BLaER1 (cell line): ENCODE measurements around the gene FIGN.

Experiments
- H3K27ac ChIP-seq: shearing (Covaris generic); formaldehyde crosslinking; 2 replicates; pipeline ENCODE4 v1.8.1; 2022
- H3K27me3 ChIP-seq: shearing (Covaris generic); formaldehyde crosslinking; 2 replicates; pipeline ENCODE4 v1.8.1; 2022
- H3K36me3 ChIP-seq: shearing (Covaris generic); formaldehyde crosslinking; 2 replicates; pipeline ENCODE4 v1.8.1; 2022
- H3K4me1 ChIP-seq: shearing (Covaris generic); formaldehyde crosslinking; 2 replicates; pipeline ENCODE4 v1.8.1; 2022
- H3K4me2 ChIP-seq: shearing (Covaris generic); formaldehyde crosslinking; 2 replicates; pipeline ENCODE4 v1.8.1; 2022
- H3K4me3 ChIP-seq: shearing (Covaris generic); formaldehyde crosslinking; 2 replicates; pipeline ENCODE4 v1.8.1; 2022
- H3K9ac ChIP-seq: shearing (Covaris generic); formaldehyde crosslinking; 2 replicates; pipeline ENCODE4 v1.8.1; 2022
- H3K9me3 ChIP-seq: shearing (Covaris generic); formaldehyde crosslinking; 2 replicates; pipeline ENCODE4 v1.8.1; 2022
- H4K20me1 ChIP-seq: shearing (Covaris generic); formaldehyde crosslinking; 2 replicates; pipeline ENCODE4 v1.8.1; 2022
- Cebpa-rat ChIP-seq: shearing (Covaris generic); IDR thresholded peaks from 2 replicates; pipeline ENCODE4 v1.8.1; 2022

The FIGN gene

GRCh38 chr2:163741435-163741834 lies 5.6 kb upstream of the FIGN start:
- H3K4me3 ChIP-seq, result no peak overlapping the region
- no peaks in the 10 kb centered on the region for H4K20me1 ChIP-seq
- H3K9ac ChIP-seq, result no peak overlapping the region
- H3K27me3 ChIP-seq, result no peaks in the 10 kb centered on the region
- H3K4me2 ChIP-seq, result no peak overlapping the region
- H3K27ac ChIP-seq, result no peak overlapping the region
- H3K4me1 ChIP-seq, result 0 out of 2 replicates have a peak, but pooled peaks cover 2% of the 10 kb centered on the region
- H3K9me3 ChIP-seq, result peaks cover 7% of the 10 kb centered on the region
- TF ChIP-seq Cebpa-rat, result no peak
- H3K36me3 ChIP-seq, result no peaks in the 10 kb centered on the region

DNA sequence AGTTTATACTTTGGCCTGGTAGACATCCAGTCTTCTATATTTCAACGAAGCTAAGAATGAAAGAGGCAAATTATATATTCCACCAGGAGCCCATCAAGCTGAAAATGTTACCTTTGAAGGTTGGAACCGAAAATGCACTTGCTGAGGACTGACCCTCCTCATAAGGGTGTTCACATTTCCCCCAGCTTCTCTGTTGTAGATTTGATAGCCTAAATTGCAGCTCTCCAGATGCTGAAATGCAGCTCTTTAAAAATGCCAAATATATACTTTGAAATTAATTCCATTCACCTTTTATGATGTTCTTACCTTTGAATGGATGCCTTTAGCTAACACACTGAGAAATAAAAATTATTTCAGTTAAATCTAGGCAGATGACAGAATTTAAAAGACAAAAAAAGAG lies 1.8 kb upstream of the FIGN start:
- no peak for TF ChIP-seq Cebpa-rat
- H4K20me1 ChIP-seq, result no peaks in the 10 kb centered on the region
- H3K4me1 ChIP-seq, result no peaks in the 10 kb centered on the region
- H3K27me3 ChIP-seq, result no peaks in the 10 kb centered on the region
- no peak overlapping the region for H3K4me3 ChIP-seq
- no peak overlapping the region for H3K9ac ChIP-seq
- no peak overlapping the region for H3K27ac ChIP-seq
- H3K36me3 ChIP-seq, result no peaks in the 10 kb centered on the region
- H3K9me3 ChIP-seq, result peaks cover 14% of the 10 kb centered on the region
- no peak overlapping the region for H3K4me2 ChIP-seq

DNA sequence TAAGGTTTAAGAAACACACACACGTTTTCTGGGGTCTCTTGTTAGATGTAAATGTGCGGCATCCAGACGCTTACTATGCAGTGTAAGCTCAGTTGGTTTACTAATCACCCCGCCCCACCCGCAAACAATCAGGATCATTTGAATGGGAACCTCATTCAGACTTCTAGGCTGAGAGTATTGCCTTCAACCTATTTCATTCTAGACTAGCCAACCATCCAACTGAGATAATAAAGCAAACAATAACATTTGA lies 1.3 kb upstream of the FIGN start:
- TF ChIP-seq Cebpa-rat, result no peak
- Histone ChIP-seq H3K36me3 (no peaks in the 10 kb centered on the region), H3K4me1 (no peaks in the 10 kb centered on the region), H3K27ac (no peak overlapping the region), H4K20me1 (no peaks in the 10 kb centered on the region), H3K9me3 (peaks cover 14% of the 10 kb centered on the region), H3K4me3 (no peak overlapping the region), H3K9ac (no peak overlapping the region), H3K27me3 (no peaks in the 10 kb centered on the region), H3K4me2 (no peak overlapping the region)

- TF ChIP-seq Cebpa-rat, result no peak
- Histone ChIP-seq H3K27me3 (no peaks in the 10 kb centered on the region), H3K9ac (no peak overlapping the region), H4K20me1 (no peaks in the 10 kb centered on the region), H3K36me3 (no peaks in the 10 kb centered on the region), H3K9me3 (peaks cover 14% of the 10 kb centered on the region), H3K27ac (no peak overlapping the region), H3K4me1 (no peaks in the 10 kb centered on the region), H3K4me2 (no peak overlapping the region), H3K4me3 (no peak overlapping the region)
Measured at GRCh38 chr2:163736433-163737189, 803 bp upstream of the FIGN start.

GRCh38 chr2:163734881-163735684 lies 725 bp downstream of the FIGN start:
- H3K9me3 ChIP-seq, result peaks cover 14% of the 10 kb centered on the region
- H3K36me3 ChIP-seq, result no peaks in the 10 kb centered on the region
- no peak overlapping the region for H3K4me3 ChIP-seq
- no peaks in the 10 kb centered on the region for H4K20me1 ChIP-seq
- no peaks in the 10 kb centered on the region for H3K4me1 ChIP-seq
- no peak overlapping the region for H3K27ac ChIP-seq
- H3K9ac ChIP-seq, result no peak overlapping the region
- H3K27me3 ChIP-seq, result no peaks in the 10 kb centered on the region
- H3K4me2 ChIP-seq, result no peak overlapping the region
- no peak for TF ChIP-seq Cebpa-rat

- H3K9me3 ChIP-seq, result peaks cover 14% of the 10 kb centered on the region
- TF ChIP-seq Cebpa-rat, result no peak
- no peaks in the 10 kb centered on the region for H3K36me3 ChIP-seq
- no peak overlapping the region for H3K4me2 ChIP-seq
- no peak overlapping the region for H3K4me3 ChIP-seq
- no peak overlapping the region for H3K9ac ChIP-seq
- no peaks in the 10 kb centered on the region for H4K20me1 ChIP-seq
- no peaks in the 10 kb centered on the region for H3K27me3 ChIP-seq
- no peak overlapping the region for H3K27ac ChIP-seq
- no peaks in the 10 kb centered on the region for H3K4me1 ChIP-seq
Measured at GRCh38 chr2:163734401-163734800, 1.4 kb downstream of the FIGN start.

- H3K4me3 ChIP-seq, result no peak overlapping the region
- H3K9ac ChIP-seq, result no peak overlapping the region
Measured at GRCh38 chr2:163733956-163734355, 1.9 kb downstream of the FIGN start.

DNA sequence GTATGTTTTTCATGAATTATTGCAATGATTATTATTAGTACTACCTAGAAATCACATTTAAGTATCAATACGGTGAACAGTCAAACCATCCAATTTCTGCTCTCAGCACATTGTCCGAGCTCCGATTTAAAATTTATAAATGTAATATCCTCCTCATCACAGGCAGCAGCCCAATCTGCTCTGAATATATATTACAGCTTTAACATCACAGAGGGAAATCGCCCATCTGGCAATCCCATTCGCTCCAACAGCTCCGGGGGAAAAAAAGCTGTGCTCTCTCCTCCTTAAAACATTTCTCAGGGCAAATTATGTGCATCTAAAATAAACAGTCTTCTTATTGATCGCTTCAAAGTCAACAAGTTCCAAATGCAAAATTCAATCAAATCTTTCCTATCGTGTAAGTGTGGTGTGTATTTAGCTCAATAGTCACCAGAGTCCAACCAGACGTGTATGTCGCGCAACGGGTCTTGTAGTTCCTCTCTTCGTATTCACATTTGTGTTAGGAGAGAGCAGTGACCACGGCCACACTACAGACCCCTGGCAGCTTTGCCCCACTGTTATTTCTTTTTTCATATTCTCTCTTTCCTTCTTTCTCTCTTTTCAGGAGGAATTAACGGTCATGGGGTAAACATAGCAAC lies 2.4 kb downstream of the FIGN start:
- Histone ChIP-seq H3K4me3 (no peak overlapping the region), H3K9me3 (peaks cover 14% of the 10 kb centered on the region), H3K27me3 (no peaks in the 10 kb centered on the region), H3K4me1 (no peaks in the 10 kb centered on the region), H3K4me2 (no peak overlapping the region), H3K27ac (no peak overlapping the region), H4K20me1 (no peaks in the 10 kb centered on the region), H3K9ac (no peak overlapping the region), H3K36me3 (no peaks in the 10 kb centered on the region)
- TF ChIP-seq Cebpa-rat, result no peak

More at GRCh38 chr2:163733956-163734355, 1.9 kb downstream of the FIGN start:
- no peak overlapping the region for H3K4me2 ChIP-seq
- no peak for TF ChIP-seq Cebpa-rat
- H3K27ac ChIP-seq, result no peak overlapping the region
- H3K9me3 ChIP-seq, result peaks cover 14% of the 10 kb centered on the region
- no peaks in the 10 kb centered on the region for H4K20me1 ChIP-seq
- no peaks in the 10 kb centered on the region for H3K36me3 ChIP-seq
- no peaks in the 10 kb centered on the region for H3K4me1 ChIP-seq
- no peaks in the 10 kb centered on the region for H3K27me3 ChIP-seq

- H3K36me3 ChIP-seq, result no peaks in the 10 kb centered on the region
- no peak for TF ChIP-seq Cebpa-rat
- no peaks in the 10 kb centered on the region for H3K4me1 ChIP-seq
- no peak overlapping the region for H3K9ac ChIP-seq
- H3K27me3 ChIP-seq, result no peaks in the 10 kb centered on the region
- no peak overlapping the region for H3K27ac ChIP-seq
- H4K20me1 ChIP-seq, result no peaks in the 10 kb centered on the region
- no peak overlapping the region for H3K4me3 ChIP-seq
- peaks cover 14% of the 10 kb centered on the region for H3K9me3 ChIP-seq
- no peak overlapping the region for H3K4me2 ChIP-seq
Measured at GRCh38 chr2:163732727-163733126, 3.1 kb downstream of the FIGN start.

- Histone ChIP-seq H3K36me3 (no peaks in the 10 kb centered on the region), H3K4me2 (no peak overlapping the region), H3K9ac (no peak overlapping the region), H3K27me3 (no peaks in the 10 kb centered on the region), H3K4me1 (no peaks in the 10 kb centered on the region), H3K4me3 (no peak overlapping the region), H4K20me1 (no peaks in the 10 kb centered on the region), H3K9me3 (peaks cover 11% of the 10 kb centered on the region), H3K27ac (no peak overlapping the region)
- TF ChIP-seq Cebpa-rat, result no peak
Measured at GRCh38 chr2:163731735-163732134, 4.1 kb downstream of the FIGN start.
